Stimulated activated CD8-positive, alpha-beta memory T cell treated with anti-CD3 and anti-CD28 coated beads, Interleukin-12 subunit alpha, Interleukin-12 subunit beta, amount 100 ng/mL, for 24 hours (primary cell): ENCODE data around the gene CDK5RAP1.

ENCODE experiments used
- DNase-seq: peaks from one replicate; pipeline ENCODE4 v3.0.0-alpha.2; 2020; ENCODE audit errors: extremely low read depth

Gene CDK5RAP1

GRCh38 chr20:33333616-33334015 lies 67.7 kb downstream of the CDK5RAP1 start:
- no peak for DNase-seq

- no peak for DNase-seq
These were observed 68.3 kb downstream of the CDK5RAP1 start for GRCh38 chr20:33332905-33333456.

- DNase-seq = no peak
These were observed 72.9 kb downstream of the CDK5RAP1 start for GRCh38 chr20:33328157-33329137.

- DNase-seq = no peak
These were observed 76.0 kb downstream of the CDK5RAP1 start for GRCh38 chr20:33325350-33325749.

GRCh38 chr20:33323236-33323635 lies 78.1 kb downstream of the CDK5RAP1 start:
- DNase-seq = no peak

- DNase-seq = no peak
These were observed 78.9 kb downstream of the CDK5RAP1 start for GRCh38 chr20:33322456-33322855.

GRCh38 chr20:33320006-33320405 lies 81.3 kb downstream of the CDK5RAP1 start:
- no peak for DNase-seq

- no peak for DNase-seq
These were observed 83.3 kb downstream of the CDK5RAP1 start for GRCh38 chr20:33318096-33318429.

- no peak for DNase-seq
These were observed 83.8 kb downstream of the CDK5RAP1 start for GRCh38 chr20:33317424-33318095.

GRCh38 chr20:33316958-33317357 lies 84.4 kb downstream of the CDK5RAP1 start:
- no peak for DNase-seq

- DNase-seq = no peak
These were observed 85.0 kb downstream of the CDK5RAP1 start for GRCh38 chr20:33316343-33316742.

GRCh38 chr20:33313686-33314314 lies 87.5 kb downstream of the CDK5RAP1 start:
- DNase-seq = no peak

- DNase-seq = no peak
These were observed 88.7 kb downstream of the CDK5RAP1 start for GRCh38 chr20:33312583-33312982.

GRCh38 chr20:33311996-33312395 lies 89.3 kb downstream of the CDK5RAP1 start:
- no peak for DNase-seq

GRCh38 chr20:33311011-33311410 lies 90.3 kb downstream of the CDK5RAP1 start:
- DNase-seq = no peak

GRCh38 chr20:33310327-33310899 lies 90.9 kb downstream of the CDK5RAP1 start:
- no peak for DNase-seq

GRCh38 chr20:33309631-33310030 lies 91.7 kb downstream of the CDK5RAP1 start:
- DNase-seq = no peak
